ENCODE measurements around the gene RBMS3. TPM values are rescaled to one million over a fixed set of nuclear protein-coding genes. Genes with fewer than 3 reads are reported as not detected.

Gene RBMS3
- total and polyA plus RNA-seq, 2 donors (not counting 1 experiment from before 2014, with no cell fraction given), result 26.9 to 68.4 TPM

DNA sequence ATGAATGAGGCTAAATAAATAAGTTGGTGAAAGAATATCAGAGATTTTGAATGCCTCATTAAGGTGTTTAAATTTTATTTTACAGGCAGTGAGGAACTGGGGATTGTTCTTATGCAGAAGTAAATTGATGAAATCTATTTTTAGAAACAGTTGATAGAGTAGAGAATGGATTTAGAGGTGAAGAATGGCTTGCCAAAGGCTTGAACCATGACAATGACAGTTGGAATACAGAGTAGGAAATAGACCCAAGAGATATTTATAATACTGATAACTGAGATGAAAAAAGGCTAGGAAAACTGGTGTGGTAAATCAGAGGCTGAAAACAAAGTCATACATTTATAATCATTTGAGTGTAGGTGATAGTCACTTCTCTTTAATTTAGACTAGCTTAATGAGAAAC, 39.0 kb upstream of the RBMS3 start:
- no peak for DNase-seq (ENCODE audit: low read depth in 2 of 2)
- Histone ChIP-seq H3K4me1 (ENCODE audit: control insufficient read depth, extremely low read depth, insufficient read depth, low read length) (peaks cover 3% of the 10 kb centered on the region), H3K4me2 (ENCODE audit: extremely low read depth, insufficient read depth, low read length) (no peak overlapping the region), H3K27ac (ENCODE audit: insufficient read depth, low read length) (no peak overlapping the region), H4K20me1 (ENCODE audit: control insufficient read depth, extremely low read depth, insufficient read depth, low read length) (no peaks in the 10 kb centered on the region), H3K27me3 (ENCODE audit: control insufficient read depth, insufficient read depth, low read length) (no peaks in the 10 kb centered on the region), H3K36me3 (ENCODE audit: control insufficient read depth, insufficient read depth, low read length) (no peaks in the 10 kb centered on the region), H3K4me3 (replicated peaks in 1 of 4; ENCODE audit: control extremely low read depth in 1 of 4, insufficient read depth in 1 of 4, low read depth in 3 of 4, low read length in 4 of 4) (no peak overlapping the region), H3K9me3 (ENCODE audit: control insufficient read depth, insufficient read depth, low read depth, low read length) (no peaks in the 10 kb centered on the region), H3K79me2 (ENCODE audit: control insufficient read depth, insufficient read depth, low read length) (no peaks in the 10 kb centered on the region), H3K9ac (ENCODE audit: insufficient read depth, low read length) (no peak overlapping the region), H2AFZ (ENCODE audit: low read length) (no peak overlapping the region)
- TF ChIP-seq, protein P1, sequence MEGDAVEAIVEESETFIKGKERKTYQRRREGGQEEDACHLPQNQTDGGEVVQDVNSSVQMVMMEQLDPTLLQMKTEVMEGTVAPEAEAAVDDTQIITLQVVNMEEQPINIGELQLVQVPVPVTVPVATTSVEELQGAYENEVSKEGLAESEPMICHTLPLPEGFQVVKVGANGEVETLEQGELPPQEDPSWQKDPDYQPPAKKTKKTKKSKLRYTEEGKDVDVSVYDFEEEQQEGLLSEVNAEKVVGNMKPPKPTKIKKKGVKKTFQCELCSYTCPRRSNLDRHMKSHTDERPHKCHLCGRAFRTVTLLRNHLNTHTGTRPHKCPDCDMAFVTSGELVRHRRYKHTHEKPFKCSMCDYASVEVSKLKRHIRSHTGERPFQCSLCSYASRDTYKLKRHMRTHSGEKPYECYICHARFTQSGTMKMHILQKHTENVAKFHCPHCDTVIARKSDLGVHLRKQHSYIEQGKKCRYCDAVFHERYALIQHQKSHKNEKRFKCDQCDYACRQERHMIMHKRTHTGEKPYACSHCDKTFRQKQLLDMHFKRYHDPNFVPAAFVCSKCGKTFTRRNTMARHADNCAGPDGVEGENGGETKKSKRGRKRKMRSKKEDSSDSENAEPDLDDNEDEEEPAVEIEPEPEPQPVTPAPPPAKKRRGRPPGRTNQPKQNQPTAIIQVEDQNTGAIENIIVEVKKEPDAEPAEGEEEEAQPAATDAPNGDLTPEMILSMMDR (conservative IDR thresholded peaks at IDR 0.05 in 1 of 2, IDR thresholded peaks at IDR 0.05 in 1 of 2; ENCODE audit: low read depth in 1 of 2, low read length in 2 of 2), result no peak
- TF ChIP-seq EZH2 (IDR thresholded peaks at IDR 0.05; ENCODE audit: low read length, missing control alignments), result no peak

DNA sequence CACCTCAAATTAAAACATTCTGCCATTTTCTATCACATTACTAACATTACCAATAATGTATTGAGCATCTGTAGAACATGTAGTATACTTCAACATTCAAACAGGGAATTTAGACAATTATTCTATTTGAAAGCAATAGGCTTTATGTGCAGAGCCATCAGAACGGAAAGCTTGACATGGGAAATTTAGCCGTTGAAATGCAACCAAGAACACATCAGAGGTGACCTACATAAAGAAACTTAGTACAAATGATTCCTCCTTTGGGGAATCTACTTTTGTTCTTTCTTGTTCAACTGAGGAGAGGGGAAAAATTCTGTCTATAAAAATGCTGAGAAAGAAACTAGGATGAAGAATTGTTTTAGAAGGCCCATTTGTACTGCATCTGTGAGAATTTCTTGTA, 38.6 kb upstream of the RBMS3 start:
- no peak for DNase-seq (ENCODE audit: low read depth in 2 of 2)
- Histone ChIP-seq H3K79me2 (ENCODE audit: control insufficient read depth, insufficient read depth, low read length) (no peaks in the 10 kb centered on the region), H2AFZ (ENCODE audit: low read length) (no peak overlapping the region), H3K9me3 (ENCODE audit: control insufficient read depth, insufficient read depth, low read depth, low read length) (no peaks in the 10 kb centered on the region), H3K4me2 (ENCODE audit: extremely low read depth, insufficient read depth, low read length) (no peak overlapping the region), H3K4me3 (replicated peaks in 1 of 4; ENCODE audit: control extremely low read depth in 1 of 4, insufficient read depth in 1 of 4, low read depth in 3 of 4, low read length in 4 of 4) (no peak overlapping the region), H3K4me1 (ENCODE audit: control insufficient read depth, extremely low read depth, insufficient read depth, low read length) (peaks cover 3% of the 10 kb centered on the region), H3K27ac (ENCODE audit: insufficient read depth, low read length) (no peak overlapping the region), H3K27me3 (ENCODE audit: control insufficient read depth, insufficient read depth, low read length) (no peaks in the 10 kb centered on the region), H3K36me3 (ENCODE audit: control insufficient read depth, insufficient read depth, low read length) (no peaks in the 10 kb centered on the region), H4K20me1 (ENCODE audit: control insufficient read depth, extremely low read depth, insufficient read depth, low read length) (no peaks in the 10 kb centered on the region), H3K9ac (ENCODE audit: insufficient read depth, low read length) (no peak overlapping the region)
- TF ChIP-seq, protein P1 (conservative IDR thresholded peaks at IDR 0.05 in 1 of 2, IDR thresholded peaks at IDR 0.05 in 1 of 2; ENCODE audit: low read depth in 1 of 2, low read length in 2 of 2), result no peak
- TF ChIP-seq EZH2 (IDR thresholded peaks at IDR 0.05; ENCODE audit: low read length, missing control alignments), result no peak

DNA sequence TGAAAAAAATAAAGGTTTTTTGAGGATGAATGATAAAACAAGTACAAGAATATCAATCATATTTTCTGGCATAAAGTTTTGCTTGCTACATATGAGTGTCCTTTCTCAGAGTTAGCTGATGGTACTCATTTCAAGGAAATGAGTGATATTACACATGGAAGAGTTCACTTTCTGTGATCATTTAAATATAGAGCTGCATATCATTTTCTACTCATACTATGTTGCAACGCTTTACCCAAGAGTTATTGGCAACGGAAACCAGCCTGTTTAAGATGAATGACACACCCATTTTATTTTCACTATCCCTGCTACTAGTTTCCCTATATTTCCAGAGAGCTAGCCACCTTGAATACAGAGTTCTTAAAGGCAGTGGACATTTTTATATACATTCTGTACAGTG, 35.4 kb upstream of the RBMS3 start:
- no peaks in the 10 kb centered on the region for H3K79me2 ChIP-seq (ENCODE audit: control insufficient read depth, insufficient read depth, low read length)
- no peaks in the 10 kb centered on the region for H3K9me3 ChIP-seq (ENCODE audit: control insufficient read depth, insufficient read depth, low read depth, low read length)
- no peaks in the 10 kb centered on the region for H4K20me1 ChIP-seq (ENCODE audit: control insufficient read depth, extremely low read depth, insufficient read depth, low read length)
- no peak overlapping the region for H3K4me3 ChIP-seq (replicated peaks in 1 of 4; ENCODE audit: control extremely low read depth in 1 of 4, insufficient read depth in 1 of 4, low read depth in 3 of 4, low read length in 4 of 4)
- H3K36me3 ChIP-seq (ENCODE audit: control insufficient read depth, insufficient read depth, low read length), result no peaks in the 10 kb centered on the region
- H3K4me2 ChIP-seq (ENCODE audit: extremely low read depth, insufficient read depth, low read length), result no peak overlapping the region
- H3K27me3 ChIP-seq (ENCODE audit: control insufficient read depth, insufficient read depth, low read length), result no peaks in the 10 kb centered on the region
- H3K27ac ChIP-seq (ENCODE audit: insufficient read depth, low read length), result no peak overlapping the region
- no peak for TF ChIP-seq EZH2 (IDR thresholded peaks at IDR 0.05; ENCODE audit: low read length, missing control alignments)
- TF ChIP-seq, protein P1 (conservative IDR thresholded peaks at IDR 0.05 in 1 of 2, IDR thresholded peaks at IDR 0.05 in 1 of 2; ENCODE audit: low read depth in 1 of 2, low read length in 2 of 2), result no peak
- H3K9ac ChIP-seq (ENCODE audit: insufficient read depth, low read length), result no peak overlapping the region
- peak in 1 of 2 donors; percentile 41 for DNase-seq (ENCODE audit: low read depth in 2 of 2)
- H2AFZ ChIP-seq (ENCODE audit: low read length), result no peak overlapping the region
- no peaks in the 10 kb centered on the region for H3K4me1 ChIP-seq (ENCODE audit: control insufficient read depth, extremely low read depth, insufficient read depth, low read length)
